IPS DF 19.7 (cell line): ENCODE results near the gene SYT1.
"Not testable (repeated sequence)": the region's sequence is repeated elsewhere in the genome, so short reads cannot be mapped to it uniquely, and the experiment has no call there.

Experiments
- DNase-seq: peaks from one replicate; pipeline ENCODE4 v3.0.0-alpha.2; 2013; ENCODE audit warnings: low read depth, low spot score

Gene SYT1

GRCh38 chr12:78966926-78967325 is 102.4 kb downstream of the SYT1 start:
- DNase-seq, result no peak

- no peak for DNase-seq
Observed at GRCh38 chr12:78968226-78968625, 103.7 kb downstream of the SYT1 start.

- DNase-seq, result no peak
Observed at GRCh38 chr12:78970041-78970440, 105.5 kb downstream of the SYT1 start.

GRCh38 chr12:78977304-78977867 is 112.8 kb downstream of the SYT1 start:
- no peak for DNase-seq

GRCh38 chr12:78994168-78994791 is 129.7 kb downstream of the SYT1 start:
- no peak for DNase-seq

GRCh38 chr12:79000501-79000900 is 135.9 kb downstream of the SYT1 start:
- DNase-seq, result no peak

- no peak for DNase-seq
Observed at GRCh38 chr12:79001404-79001803, 136.8 kb downstream of the SYT1 start.

GRCh38 chr12:79006306-79006705 is 141.7 kb downstream of the SYT1 start:
- DNase-seq, result no peak

- DNase-seq, result no peak
Observed at GRCh38 chr12:79008591-79008990, 144.0 kb downstream of the SYT1 start.

- no peak for DNase-seq
Observed at GRCh38 chr12:79012636-79013035, 148.1 kb downstream of the SYT1 start.

- no peak for DNase-seq
Observed at GRCh38 chr12:79016181-79016580, 151.6 kb downstream of the SYT1 start.

GRCh38 chr12:79019672-79020071 is 155.1 kb downstream of the SYT1 start:
- no peak for DNase-seq

- DNase-seq, result no peak
Observed at GRCh38 chr12:79020106-79020505, 155.5 kb downstream of the SYT1 start.

GRCh38 chr12:79021021-79021420 is 156.4 kb downstream of the SYT1 start:
- no peak for DNase-seq

- DNase-seq, result no peak
Observed at GRCh38 chr12:79023261-79023660, 158.7 kb downstream of the SYT1 start.

GRCh38 chr12:79023784-79024183 is 159.2 kb downstream of the SYT1 start:
- DNase-seq, result no peak

GRCh38 chr12:79033788-79034187 is 169.2 kb downstream of the SYT1 start:
- DNase-seq, result no peak

- DNase-seq, result not testable (repeated sequence)
Observed at GRCh38 chr12:79044748-79045147, 180.2 kb downstream of the SYT1 start.

- DNase-seq, result not testable (repeated sequence)
Observed at GRCh38 chr12:79045149-79045703, 180.7 kb downstream of the SYT1 start.

GRCh38 chr12:79046021-79046420 is 181.4 kb downstream of the SYT1 start:
- DNase-seq, result no peak

GRCh38 chr12:79048962-79049361 is 184.4 kb downstream of the SYT1 start:
- DNase-seq, result no peak

- no peak for DNase-seq
Observed at GRCh38 chr12:79053394-79053793, 188.8 kb downstream of the SYT1 start.

- no peak for DNase-seq
Observed at GRCh38 chr12:79055926-79056674, 191.5 kb downstream of the SYT1 start.
